Left kidney (tissue), 2 donors: ENCODE measurements around the gene ALKBH5. TPM values are rescaled to one million over a fixed set of nuclear protein-coding genes. Genes with fewer than 3 reads are reported as not detected.
"Not testable (repeated sequence)": the region's sequence is repeated elsewhere in the genome, so short reads cannot be mapped to it uniquely, and the experiment has no call there.

Experiments
- DNase-seq: peaks from one replicate; pipeline ENCODE4 v3.0.0-alpha.2; 2013
- polyA plus RNA-seq: library from polyadenylated mRNA; unstranded; fragments of 120-200 nt; gene quantifications from one replicate; pipeline ENCODE4 v1.2.1, GENCODE V29; 2013; ENCODE audit not compliant: insufficient read length

ALKBH5 gene
- polyA plus RNA-seq, 1 donor: 64.8 TPM

DNA sequence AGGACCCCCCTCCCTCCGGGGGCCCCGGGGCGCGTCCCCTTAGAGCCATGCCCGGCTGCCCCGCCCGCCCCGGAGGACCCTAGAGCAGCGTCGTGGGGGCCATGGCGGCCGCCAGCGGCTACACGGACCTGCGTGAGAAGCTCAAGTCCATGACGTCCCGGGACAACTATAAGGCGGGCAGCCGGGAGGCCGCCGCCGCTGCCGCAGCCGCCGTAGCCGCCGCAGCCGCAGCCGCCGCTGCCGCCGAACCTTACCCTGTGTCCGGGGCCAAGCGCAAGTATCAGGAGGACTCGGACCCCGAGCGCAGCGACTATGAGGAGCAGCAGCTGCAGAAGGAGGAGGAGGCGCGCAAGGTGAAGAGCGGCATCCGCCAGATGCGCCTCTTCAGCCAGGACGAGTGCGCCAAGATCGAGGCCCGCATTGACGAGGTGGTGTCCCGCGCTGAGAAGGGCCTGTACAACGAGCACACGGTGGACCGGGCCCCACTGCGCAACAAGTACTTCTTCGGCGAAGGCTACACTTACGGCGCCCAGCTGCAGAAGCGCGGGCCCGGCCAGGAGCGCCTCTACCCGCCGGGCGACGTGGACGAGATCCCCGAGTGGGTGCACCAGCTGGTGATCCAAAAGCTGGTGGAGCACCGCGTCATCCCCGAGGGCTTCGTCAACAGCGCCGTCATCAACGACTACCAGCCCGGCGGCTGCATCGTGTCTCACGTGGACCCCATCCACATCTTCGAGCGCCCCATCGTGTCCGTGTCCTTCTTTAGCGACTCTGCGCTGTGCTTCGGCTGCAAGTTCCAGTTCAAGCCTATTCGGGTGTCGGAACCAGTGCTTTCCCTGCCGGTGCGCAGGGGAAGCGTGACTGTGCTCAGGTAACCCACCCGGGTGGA is 759 bp downstream of the ALKBH5 start:
- DNase-seq: peak; percentile 26

DNA sequence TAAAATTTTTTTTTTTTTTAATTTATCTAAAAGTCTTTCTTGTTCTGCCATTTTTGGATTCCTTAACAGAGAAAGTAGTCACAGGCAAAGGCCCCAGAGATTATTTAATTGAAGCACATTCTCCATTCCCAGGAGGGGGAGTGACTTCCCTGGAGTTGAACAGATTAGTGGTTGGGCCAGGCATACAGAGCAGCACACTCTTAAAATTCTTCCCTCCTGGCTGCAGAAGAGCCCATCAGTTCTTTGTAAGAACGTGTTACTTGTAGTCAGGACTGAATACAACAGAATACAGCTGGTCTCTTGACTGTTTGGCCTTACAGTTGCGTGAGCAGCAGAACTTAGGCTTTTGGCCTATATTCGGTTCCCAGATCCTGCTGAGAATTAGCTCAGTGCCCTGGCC is 1.8 kb downstream of the ALKBH5 start:
- DNase-seq: peak; percentile 33

DNA sequence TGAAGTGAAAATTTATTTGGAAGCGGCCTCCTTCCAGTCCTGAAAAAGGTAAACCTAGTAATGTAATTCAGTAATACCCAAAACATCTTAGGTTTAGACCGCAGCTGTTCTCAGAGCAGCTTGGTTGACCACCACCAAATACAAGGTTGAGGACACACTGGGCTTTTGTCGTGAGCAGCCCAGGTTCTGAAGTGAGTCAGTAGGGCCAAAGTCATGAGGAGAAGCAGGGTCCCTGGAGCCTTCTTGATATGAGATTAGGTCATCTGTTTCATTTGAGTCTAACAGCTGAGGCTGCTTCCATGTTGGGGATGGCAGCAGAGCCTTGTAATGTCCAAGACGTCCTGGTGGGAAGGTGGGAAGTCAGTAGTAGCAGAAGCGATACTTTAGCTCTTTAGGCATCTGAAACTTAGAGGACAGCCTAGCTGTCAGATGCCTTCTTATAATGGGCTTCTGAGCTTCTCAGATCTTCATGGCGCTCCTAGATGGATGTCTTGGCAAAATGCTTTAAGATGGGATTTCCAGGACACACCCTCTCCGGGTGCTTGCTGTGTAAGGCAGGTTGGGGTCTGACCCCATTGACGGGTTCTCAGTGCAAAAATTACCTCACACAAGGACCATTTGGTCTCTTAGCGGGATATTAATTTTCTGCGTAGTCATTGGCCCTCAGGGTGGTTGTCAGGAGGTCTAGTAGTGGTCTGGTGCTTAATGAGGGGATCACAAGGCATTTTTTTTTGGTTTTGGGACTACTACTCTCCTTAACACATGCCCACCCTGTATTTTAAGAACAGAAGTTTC is 2.4 kb downstream of the ALKBH5 start:
- DNase-seq: no peak

DNA sequence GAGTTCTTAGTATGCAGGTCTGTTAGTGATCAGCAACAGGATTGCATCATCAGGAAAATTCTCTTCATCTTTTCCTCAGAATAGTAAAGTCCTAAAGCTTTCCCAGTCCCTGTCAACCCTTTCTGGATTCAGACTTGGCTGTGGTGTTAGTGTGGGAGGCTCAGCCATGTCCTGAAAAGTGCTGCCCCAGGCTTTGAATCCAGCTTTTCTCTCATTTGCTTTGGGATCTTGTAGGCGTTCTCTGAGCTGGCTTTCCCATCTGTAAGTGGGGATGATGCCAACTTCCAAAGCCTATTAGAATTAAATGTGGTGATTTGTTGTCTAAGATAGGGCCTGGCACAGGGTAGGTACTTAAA is 3.0 kb downstream of the ALKBH5 start:
- DNase-seq: no peak

DNA sequence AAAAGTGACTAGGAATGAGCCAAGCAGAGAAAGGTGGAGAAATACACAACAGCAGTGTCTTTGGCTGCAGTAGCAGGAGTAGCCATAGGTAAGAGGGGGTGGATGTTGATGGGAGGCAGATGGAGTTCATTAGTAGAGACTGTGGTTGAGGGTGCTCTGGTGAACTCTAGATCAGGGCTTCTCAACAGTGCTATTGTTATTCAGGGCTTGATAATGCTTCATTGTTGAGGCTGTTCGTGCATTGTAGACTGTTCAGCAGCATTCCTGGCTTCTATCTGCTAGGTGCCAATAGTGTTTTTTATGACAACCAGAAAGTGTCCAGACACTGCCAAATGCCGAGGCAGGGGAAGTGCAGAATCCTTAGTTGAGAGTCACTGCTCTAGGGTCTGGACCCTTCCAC is 3.6 kb downstream of the ALKBH5 start:
- DNase-seq: no peak

DNA sequence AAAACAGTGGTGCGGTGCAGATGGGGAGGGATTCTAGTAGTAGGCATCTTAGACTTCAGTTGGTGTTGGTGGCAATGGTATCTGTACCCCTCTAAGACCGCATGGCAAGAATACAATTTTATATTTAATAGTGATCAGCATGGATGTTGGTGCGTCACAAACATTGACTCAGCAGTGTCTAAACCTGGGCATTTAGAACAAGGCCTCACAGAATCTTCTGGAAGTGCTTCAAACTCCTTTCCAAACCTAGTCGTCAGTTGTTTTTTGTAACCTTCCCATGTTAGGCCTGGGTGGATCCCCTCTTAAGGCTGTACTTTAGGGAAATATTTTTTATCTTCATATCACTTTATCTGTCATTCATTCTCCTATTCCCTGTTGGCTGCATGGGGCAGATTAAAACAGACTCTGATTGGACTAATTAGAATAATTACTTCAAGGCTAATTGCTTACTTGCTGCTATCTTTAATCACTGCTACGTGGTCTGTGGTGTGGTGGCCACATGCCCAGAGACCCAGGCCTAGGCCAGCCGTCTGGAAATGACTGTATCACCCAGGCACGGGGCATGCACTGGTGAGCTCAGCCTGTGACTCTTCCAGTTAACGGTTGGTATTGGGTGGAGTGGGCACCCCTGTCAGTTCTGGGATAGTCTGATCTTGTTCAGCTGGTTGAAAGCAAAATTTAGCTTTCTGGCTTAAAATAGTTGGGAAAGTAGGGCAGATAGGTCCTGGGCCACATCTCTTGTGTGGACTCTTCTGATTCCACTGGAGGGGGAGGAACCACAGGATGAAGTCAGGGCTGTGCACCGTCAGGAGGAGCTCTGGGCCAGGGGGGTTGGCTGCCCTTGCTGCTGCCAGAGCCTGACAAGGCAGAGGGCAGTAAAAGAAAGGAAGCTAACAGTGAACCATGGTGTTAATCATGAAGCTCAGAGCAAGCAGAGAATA is 4.5 kb downstream of the ALKBH5 start:
- no peak for DNase-seq

DNA sequence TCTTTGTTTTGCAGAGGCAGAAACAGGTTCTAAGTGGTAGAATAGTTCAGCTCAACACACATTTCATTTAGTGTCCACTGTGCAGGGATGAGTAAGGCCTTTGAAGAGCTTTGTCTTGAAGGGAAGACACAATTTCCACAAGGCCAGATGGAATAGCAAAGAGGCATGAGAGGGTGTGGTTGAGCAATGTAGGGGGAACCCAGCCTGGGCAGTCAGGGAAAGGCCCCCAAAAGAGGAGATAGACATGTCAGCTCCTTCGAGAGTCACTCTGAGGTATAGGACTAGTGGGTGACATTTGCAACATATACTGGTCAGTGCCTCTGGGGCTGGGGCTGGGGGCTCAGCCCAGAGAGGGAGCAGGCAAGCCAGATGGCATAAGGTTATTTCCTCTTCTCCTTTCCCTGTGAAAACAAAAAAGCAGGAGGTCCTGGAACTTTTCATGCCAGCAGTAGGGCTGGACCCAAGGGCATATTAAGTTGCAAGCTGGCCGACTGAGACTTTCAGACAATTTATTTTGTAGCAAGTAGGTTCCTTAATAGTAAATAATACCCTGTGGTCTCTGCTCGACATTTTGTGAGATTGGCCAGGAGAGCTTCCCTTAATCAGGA is 7.1 kb downstream of the ALKBH5 start:
- DNase-seq: peak; percentile 49

DNA sequence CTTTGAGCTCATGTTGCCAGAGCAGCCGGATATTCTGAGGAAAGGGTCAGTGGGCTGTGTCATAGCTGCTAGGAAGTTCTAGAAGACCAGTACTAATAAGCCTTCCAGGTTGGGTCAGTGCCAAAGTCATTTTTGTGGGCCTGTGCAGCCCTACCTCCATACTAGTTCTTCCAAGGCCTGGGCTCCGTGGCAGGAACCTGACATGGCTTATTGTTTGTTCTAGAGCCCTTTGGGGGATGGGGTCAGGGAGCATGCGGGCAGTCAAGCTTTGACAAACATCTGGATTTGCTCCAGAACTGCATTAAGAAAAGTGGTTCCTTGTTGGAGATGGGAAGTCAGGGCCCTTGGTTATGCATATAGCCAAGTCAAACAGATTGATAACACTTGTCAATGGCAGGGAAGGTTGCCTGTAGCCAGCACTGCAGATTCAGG is 7.6 kb downstream of the ALKBH5 start:
- no peak for DNase-seq

DNA sequence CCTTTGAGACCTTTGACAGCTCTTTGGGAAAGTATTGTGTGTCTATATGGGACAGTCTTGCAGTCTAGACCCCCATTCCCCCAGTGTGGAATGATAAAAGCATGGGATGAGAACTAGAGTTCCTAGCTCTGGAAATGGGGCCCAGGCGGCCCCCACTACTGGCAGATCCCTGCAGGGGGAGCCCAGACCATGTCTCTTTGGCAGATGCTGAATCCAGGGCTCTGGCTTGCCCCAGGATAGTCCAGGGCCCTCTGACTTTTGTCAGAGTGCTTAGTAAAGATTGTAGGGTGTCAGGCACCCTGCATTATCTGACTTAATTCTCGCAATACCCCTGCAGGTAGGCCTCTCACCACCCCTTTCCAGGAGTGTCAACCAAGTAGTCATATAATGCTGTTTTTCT is 8.3 kb downstream of the ALKBH5 start:
- DNase-seq: no peak

DNA sequence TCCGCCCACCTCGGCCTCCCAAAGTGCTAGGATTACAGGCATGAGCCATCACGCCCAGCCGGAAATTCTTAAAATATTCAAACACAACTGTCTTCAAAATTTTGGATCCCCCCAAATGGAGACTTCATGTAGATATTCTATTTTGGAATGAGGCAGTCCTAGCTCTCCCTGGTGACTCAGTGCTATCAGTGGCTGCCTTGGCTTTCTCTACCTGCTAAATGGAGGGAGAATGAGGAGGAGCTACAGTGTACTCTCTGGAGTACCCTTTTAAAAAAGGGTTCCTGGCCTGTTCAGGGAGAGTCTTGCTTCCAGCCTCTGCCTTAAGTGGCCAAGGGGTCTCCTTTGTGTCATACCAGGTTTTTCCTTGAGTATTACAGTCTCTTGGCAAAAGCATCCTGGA is 10.8 kb downstream of the ALKBH5 start:
- no peak for DNase-seq

DNA sequence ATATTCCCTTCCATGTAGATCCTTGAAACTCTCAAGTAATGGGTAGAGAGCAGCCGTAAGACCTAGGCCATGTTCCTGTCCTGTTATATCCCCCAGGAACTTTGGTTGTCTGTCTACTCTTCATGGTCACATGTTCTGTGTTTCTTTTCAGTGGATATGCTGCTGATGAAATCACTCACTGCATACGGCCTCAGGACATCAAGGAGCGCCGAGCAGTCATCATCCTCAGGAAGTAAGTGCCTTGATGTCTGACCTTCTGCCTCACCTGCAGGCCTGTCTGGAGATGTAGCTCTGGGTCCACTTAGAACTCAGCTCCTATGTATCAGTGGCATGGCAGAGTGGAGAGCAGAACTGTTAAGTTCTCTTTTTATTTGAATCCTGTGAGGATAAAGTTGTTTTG is 11.2 kb downstream of the ALKBH5 start:
- DNase-seq: no peak

DNA sequence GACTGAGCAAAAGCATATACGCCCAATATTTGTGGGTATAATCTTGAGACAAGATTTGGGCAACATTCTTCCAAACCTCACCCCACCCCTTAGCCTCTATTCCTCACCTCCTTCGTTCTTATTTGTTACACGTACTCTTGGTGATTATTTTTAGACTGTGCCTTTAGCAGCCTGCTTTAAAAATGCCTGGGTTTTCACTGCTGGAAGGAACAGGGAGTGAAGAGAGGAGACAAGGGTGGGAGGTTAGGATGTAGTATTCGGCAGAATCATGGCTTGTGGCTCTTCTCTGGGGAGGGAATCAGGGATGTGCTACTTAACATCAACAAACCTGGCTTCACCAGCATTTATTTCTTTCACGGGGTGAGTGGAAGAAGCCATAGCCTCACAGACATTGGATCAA is 11.6 kb downstream of the ALKBH5 start:
- no peak for DNase-seq

DNA sequence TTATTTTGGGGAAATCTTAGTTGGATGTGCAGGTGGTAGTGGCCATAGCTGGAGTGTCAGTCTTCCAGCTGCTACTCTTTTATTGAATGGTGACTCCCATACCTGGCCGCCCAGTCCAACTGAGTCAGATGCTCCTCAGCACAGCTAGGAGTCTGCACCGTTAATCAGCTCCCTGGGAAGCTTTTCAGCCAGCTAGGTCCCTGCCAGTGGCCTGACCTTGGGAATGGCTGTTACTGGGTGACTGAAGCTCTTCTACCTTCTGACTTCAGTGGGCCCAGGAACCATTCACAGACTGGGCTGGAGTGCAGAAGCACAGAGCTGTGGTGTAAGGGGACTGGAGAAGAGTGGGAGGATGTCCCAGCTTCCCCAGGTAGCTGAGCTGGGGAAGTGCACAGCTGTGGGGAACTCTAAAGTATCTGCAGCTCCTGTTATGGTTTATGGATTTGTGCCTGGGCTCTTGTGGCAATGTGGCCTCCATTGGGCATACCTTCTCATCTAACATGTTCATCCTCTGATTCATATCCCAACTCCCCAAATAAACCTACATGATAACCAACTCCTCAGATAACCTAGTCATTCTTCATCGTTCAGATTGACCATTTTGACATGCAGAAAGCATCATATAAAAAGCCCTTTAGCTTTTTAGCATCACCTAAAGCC is 14.0 kb downstream of the ALKBH5 start:
- DNase-seq: no peak

DNA sequence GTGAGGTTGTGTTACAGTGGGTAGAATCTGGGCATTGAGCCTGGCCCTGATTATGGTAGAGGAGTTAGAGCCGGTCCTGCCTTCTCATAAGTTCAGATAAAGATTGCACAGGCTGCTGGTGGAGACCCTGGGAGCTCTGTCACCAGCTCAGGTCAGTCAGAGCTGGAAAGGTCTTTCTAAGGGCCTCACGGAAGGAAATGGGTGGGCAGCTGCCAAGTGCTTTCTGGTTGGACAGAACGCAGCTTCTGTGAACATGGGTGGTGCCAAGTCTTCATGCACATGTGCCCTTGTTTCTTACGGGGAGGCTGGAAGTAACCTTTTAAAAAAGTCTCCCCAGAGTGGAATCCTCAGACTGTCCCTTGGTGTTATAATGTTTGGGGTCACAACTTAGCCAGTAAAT is 14.9 kb downstream of the ALKBH5 start:
- DNase-seq: no peak

DNA sequence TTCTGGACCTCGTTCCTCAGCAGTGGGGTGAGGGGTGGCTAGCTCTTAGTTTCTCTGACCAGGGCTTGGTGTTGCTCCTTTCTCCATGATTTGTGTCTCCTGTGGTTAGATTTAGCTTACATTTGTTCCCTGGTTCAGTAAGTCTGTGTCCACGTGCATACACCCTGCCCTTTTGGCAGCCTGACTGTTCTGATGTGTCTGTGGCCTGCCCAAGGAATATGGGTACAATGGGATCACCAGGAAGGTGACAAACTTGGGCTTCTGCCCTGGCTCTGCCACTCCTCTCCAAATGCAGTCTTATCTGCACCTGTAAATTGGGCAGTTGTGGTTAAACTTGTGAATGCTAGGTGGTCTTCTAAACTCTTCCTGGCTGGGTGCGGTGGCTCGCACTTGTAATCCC is 17.5 kb downstream of the ALKBH5 start:
- DNase-seq: no peak

DNA sequence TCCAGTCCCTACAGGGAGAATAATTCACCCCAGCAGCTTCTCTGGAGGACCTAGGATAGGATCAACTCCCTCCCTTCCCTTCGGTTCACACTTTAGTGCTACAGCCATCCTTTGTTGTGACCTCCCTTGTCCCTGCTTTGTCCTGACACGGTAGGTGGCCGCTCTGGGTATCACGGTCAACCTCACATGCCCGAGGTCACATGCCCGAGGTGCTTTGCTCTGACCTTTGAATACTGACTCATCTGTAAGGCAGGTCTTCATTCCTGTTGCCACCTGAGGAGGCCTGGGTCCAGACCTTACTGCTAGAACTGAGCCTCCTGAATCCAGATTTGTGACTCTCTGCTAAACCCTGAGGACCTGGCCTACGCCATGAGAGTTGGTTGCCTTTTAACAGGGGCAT is 19.7 kb downstream of the ALKBH5 start:
- DNase-seq: no peak

DNA sequence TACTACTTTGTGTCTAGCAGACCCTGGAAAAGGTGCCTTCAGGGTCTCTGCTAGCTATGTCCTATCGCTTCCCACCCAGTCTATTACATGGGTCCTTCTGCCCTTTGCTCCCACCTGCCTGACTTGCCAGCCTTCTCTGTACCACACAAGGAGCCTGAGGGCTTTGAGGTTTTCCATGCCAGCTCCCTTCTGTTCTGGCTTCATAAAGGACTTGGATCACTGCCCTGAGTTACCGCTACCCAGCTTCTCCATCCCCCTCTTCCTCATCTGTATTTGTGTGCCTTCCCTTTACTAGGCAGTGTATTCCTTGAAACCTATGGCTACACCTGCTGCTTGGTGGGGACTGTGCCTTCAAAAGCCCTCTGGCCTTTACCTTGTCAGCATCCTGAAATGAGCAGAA is 22.2 kb downstream of the ALKBH5 start:
- no peak for DNase-seq

DNA sequence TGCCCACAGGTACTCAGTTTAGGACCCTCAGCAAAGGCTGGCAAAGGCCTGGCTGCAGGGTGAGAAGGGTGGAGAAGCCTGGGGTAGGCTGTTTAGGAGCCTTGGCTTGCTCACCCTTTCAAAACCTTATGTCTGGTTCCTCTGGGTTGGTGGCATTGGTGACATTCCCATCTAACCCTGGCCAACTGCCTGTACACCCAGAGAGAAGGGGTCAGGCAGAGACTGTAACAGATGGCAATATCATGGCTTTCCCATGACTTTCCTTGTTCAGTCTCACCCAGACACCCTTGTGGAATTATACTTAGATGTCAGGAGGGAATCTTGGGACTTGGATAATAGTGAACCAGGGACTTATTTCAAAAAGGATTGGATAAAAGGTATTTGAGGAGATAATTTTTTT is 23.3 kb downstream of the ALKBH5 start:
- DNase-seq: no peak

DNA sequence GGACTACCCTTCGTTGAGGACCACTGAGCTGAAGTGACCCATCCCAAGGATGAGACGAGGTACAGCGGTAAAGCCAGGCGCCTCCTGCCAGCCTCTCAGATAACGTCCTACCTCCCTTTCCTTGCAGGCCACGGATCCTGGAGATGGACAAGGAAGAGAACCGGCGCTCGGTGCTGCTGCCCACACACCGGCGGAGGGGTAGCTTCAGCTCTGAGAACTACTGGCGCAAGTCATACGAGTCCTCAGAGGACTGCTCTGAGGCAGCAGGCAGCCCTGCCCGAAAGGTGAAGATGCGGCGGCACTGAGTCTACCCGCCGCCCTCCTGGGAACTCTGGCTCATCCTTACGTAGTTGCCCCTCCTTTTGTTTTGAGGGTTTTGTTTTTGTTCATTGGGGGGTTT is 24.5 kb downstream of the ALKBH5 start:
- DNase-seq: no peak

DNA sequence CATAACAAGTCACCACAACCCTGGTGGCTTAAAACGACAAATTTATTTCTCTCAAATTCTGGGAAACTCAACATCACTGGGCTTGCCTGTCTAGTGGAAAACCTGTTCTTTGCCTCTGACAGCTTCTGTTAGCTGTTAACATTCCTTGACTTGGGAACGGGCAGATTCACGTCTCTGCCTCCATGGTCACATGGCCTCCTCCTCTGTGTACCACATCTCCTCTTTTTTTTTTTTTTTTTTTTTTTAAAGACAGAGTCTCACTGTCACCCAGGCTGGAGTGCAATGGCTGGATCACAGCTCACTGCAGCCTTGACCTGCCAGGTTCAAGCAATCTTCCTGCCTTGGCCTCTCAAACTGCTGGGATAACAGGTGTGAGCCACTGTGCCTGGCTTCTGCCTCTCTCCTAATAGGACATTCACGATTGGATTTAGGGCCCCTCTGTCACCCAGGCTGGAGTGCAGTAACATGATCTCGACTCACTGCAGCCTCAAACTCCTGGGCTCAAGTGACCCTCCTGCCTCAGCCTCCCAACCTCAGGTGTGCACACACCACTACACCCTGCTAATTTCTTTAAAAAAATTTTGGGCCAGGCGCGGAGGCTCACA is 30.1 kb downstream of the ALKBH5 start:
- DNase-seq: no peak

DNA sequence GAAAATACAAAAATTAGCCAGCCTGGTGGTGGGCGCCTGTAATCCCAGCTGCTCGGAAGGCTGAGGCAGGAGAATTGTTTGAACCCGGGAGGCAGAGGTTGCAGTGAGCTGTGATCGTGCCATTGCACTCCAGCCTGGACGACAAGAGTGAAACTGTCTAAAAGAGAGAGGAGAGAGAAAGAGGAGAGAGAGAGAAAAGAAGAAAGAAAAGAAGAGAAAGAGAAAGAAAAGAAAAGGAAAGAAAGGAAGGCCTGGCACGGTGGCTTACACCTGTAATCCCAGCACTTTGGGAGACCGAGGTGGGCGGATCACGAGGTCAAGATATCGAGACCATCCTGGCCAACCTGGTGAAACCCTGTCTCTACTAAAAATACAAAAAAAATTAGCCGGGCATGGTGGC is 33.3 kb downstream of the ALKBH5 start:
- DNase-seq: not testable (repeated sequence)
